HepG2 (cell line): Measurements from ENCODE around the gene FRS2. TPM values are rescaled to one million over a fixed set of nuclear protein-coding genes. Genes with fewer than 3 reads are reported as not detected.

Experiments used
- ATAC-seq: fragments of 200-7000 bp; cut with Tn5 transposase; 3 replicates; pipeline ENCODE4 v1.9.1; 2020; ENCODE audit warnings: mild to moderate bottlenecking, moderate library complexity
- BruUV-seq: library from RNA; stranded (reverse); fragments of 400-500 nt; replicated peaks from 2 replicates; lab custom pipeline; 2021; lab: Mats Ljungman, UMichigan
- CTCF ChIA-PET: fragments of 300-600 bp; formaldehyde crosslinking; extraction: SDS; loops from one replicate; lab custom pipeline; 2021; ENCODE audit warnings: low total read pairs, inconsistent platforms, low intra/inter-chr PET ratio; lab: Yijun Ruan, JAX
- POLR2A ChIA-PET: fragments of 350-600 bp; sonication (Branson Sonifier 250); formaldehyde crosslinking; loops from one replicate; lab custom pipeline; 2020; ENCODE audit warnings: antibody characterized with exemption, inconsistent platforms; lab: Yijun Ruan, JAX
- DNase-seq: peaks from one replicate; pipeline ENCODE4 v3.0.0-alpha.2; 2015; ENCODE audit warnings: low spot score
- FAIRE-seq: peaks from 3 replicates; lab custom pipeline; 2011; peaks lifted over from hg19 to GRCh38; lab: Jason Lieb, UNC
- H2AFZ ChIP-seq: one replicate; pipeline ENCODE4 v1.6.1; 2011; ENCODE audit warnings: low read length, inconsistent platforms
- H3K27ac ChIP-seq: fragments of 300-600 bp; 3 replicates; pipeline ENCODE4 v1.8.0; 2011; ENCODE audit warnings: mixed run types, mild to moderate bottlenecking, mixed read lengths, low read length, inconsistent platforms; ENCODE audit not compliant: insufficient read depth; ENCODE audit errors: extremely low read length
- H3K27me3 ChIP-seq, 2 experiments: fragments of 200-600 bp in 1 of 2; 2 replicates in 1 of 2; 3 replicates in 1 of 2; pipeline versions ENCODE4 v1.6.0 to v1.8.0; 2011; ENCODE audit warnings: low read length in 2 of 2, mild to moderate bottlenecking in 2 of 2, moderate library complexity in 2 of 2, inconsistent platforms in 1 of 2; ENCODE audit not compliant: insufficient read depth in 2 of 2, control insufficient read depth in 1 of 2
- H3K36me3 ChIP-seq, 2 experiments: fragments of 200-600 bp in 1 of 2; replicated peaks in 1 of 2; 2 replicates in 1 of 2; 3 replicates in 1 of 2; pipeline versions ENCODE4 v1.5.1 to v1.8.0; 2011; ENCODE audit warnings: low read length in 2 of 2, inconsistent platforms in 1 of 2; ENCODE audit not compliant: insufficient read depth in 2 of 2, control insufficient read depth in 1 of 2
- H3K4me1 ChIP-seq: 2 replicates; pipeline ENCODE4 v1.5.1; 2012; ENCODE audit warnings: low read length, inconsistent platforms; ENCODE audit not compliant: insufficient read depth
- H3K4me2 ChIP-seq: 2 replicates; pipeline ENCODE4 v1.6.0; 2011; ENCODE audit warnings: low read depth, low read length, inconsistent platforms
- H3K4me3 ChIP-seq, 3 experiments: fragments of 200-600 bp in 1 of 3; sonication (generic), shearing (Covaris generic) in 1 of 3; replicated peaks in 1 of 3; 2 replicates each; pipeline ENCODE4 v1.5.1; 2011 to 2016; ENCODE audit warnings: low read length in 3 of 3, inconsistent platforms in 2 of 3, low read depth in 2 of 3, mild to moderate bottlenecking in 2 of 3, control low read depth in 1 of 3, mixed read lengths in 1 of 3; ENCODE audit not compliant: insufficient read depth in 1 of 3
- H3K79me2 ChIP-seq: one replicate; pipeline ENCODE4 v1.6.1; 2011; ENCODE audit warnings: low read length, inconsistent platforms; ENCODE audit not compliant: insufficient read depth
- H3K9ac ChIP-seq: 2 replicates; pipeline ENCODE4 v1.6.0; 2011; ENCODE audit warnings: mild to moderate bottlenecking, low read depth, low read length, inconsistent platforms; ENCODE audit not compliant: insufficient read depth
- H3K9me3 ChIP-seq: 2 replicates; pipeline ENCODE4 v1.5.1; 2012; ENCODE audit warnings: mild to moderate bottlenecking, low read length
- H4K20me1 ChIP-seq: 2 replicates; pipeline ENCODE4 v1.6.0; 2011; ENCODE audit warnings: inconsistent platforms, mild to moderate bottlenecking, low read length, moderate library complexity; ENCODE audit not compliant: insufficient read depth
- AHR ChIP-seq: IDR thresholded peaks from 2 replicates; pipeline ENCODE4 v1.6.1; 2018; ENCODE audit warnings: missing genetic modification reagents, missing compliant biosample characterization
- ELF3 ChIP-seq: IDR thresholded peaks from 2 replicates; pipeline ENCODE4 v1.6.1; 2016; ENCODE audit warnings: missing genetic modification reagents, missing compliant biosample characterization
- ETV5 ChIP-seq: IDR thresholded peaks from 2 replicates; pipeline ENCODE4 v1.6.1; 2018; ENCODE audit warnings: missing biosample characterization, missing genetic modification reagents, inconsistent platforms, borderline replicate concordance
- HNRNPLL ChIP-seq: fragments of 200-400 bp; formaldehyde crosslinking; IDR thresholded peaks from 2 replicates; pipeline ENCODE4 v1.6.1; 2017; ENCODE audit warnings: mild to moderate bottlenecking, low read depth, low read length; ENCODE audit not compliant: poor library complexity, severe bottlenecking
- STAT5B ChIP-seq: sonication (generic); formaldehyde crosslinking; IDR thresholded peaks from 2 replicates; pipeline ENCODE4 v1.4.0; 2020; ENCODE audit warnings: missing genetic modification reagents
- SYNCRIP ChIP-seq: fragments of 200-400 bp; formaldehyde crosslinking; IDR thresholded peaks from 2 replicates; pipeline ENCODE4 v1.6.1; 2018; ENCODE audit warnings: mild to moderate bottlenecking, low read depth, low read length; ENCODE audit not compliant: insufficient read depth
- ZMYM2 ChIP-seq: sonication (generic); formaldehyde crosslinking; IDR thresholded peaks from 2 replicates; pipeline ENCODE4 v1.8.0; 2022; ENCODE audit warnings: mild to moderate bottlenecking, missing genetic modification reagents
- ZNF225 ChIP-seq: sonication (generic); formaldehyde crosslinking; IDR thresholded peaks from 2 replicates; pipeline ENCODE4 v1.4.0; 2020; ENCODE audit warnings: mild to moderate bottlenecking, missing genetic modification reagents
- ZNF530 ChIP-seq: sonication (generic); formaldehyde crosslinking; IDR thresholded peaks from 2 replicates; pipeline ENCODE4 v1.5.0; 2020; ENCODE audit warnings: low read depth, mild to moderate bottlenecking, missing genetic modification reagents
- ZNF574 ChIP-seq: sonication (generic); formaldehyde crosslinking; IDR thresholded peaks from 2 replicates; pipeline ENCODE4 v1.4.0; 2020; ENCODE audit warnings: missing genetic modification reagents
- ZNF788 ChIP-seq: sonication (generic); formaldehyde crosslinking; IDR thresholded peaks from 2 replicates; pipeline ENCODE4 v1.5.0; 2020; ENCODE audit warnings: mild to moderate bottlenecking, missing genetic modification reagents, borderline replicate concordance
- ZSCAN21 ChIP-seq: sonication (generic); formaldehyde crosslinking; IDR thresholded peaks from 2 replicates; pipeline ENCODE4 v1.8.0; 2022; ENCODE audit warnings: mild to moderate bottlenecking, missing genetic modification reagents, moderate library complexity, borderline replicate concordance
- WGBS: methylation state at CpG from one replicate; pipeline ENCODE4 v1.1.6; 2017; ENCODE audit warnings: low lambda C conversion rate; 5-methylcytosine and 5-hydroxymethylcytosine counted together
- in situ Hi-C: cut with HindIII; loops from 2 replicates; pipeline ENCODE4 v1.10.0; 2017; ENCODE audit warnings: low pct_unique_long_range_greater_than_20kb; ENCODE audit not compliant: extremely low pct_ligation_motif_present
- intact Hi-C: fragments of 100-400 bp; cut with micrococcal nuclease; formaldehyde crosslinking; loops from one replicate; pipeline ENCODE4 v1.10.0; 2022; ENCODE audit not compliant: unreplicated experiment
- polyA plus RNA-seq, 8 experiments: library from polyadenylated mRNA; depleted of rRNA in 3 of 8; stranded (reverse) in 7 of 8; unstranded in 1 of 8; fragments of >200 nt; fragmentation: Illumina TruSeq in 4 of 8; extraction: Trizol in 4 of 8; gene quantifications; 2 replicates each; pipeline versions ENCODE4 v1.2.1 to v1.2.3, GENCODE V29; 2011 to 2016; ENCODE audit warnings: low read depth in 4 of 8, missing spikeins in 1 of 8, mixed read lengths in 1 of 8; ENCODE audit not compliant: insufficient read depth in 1 of 8
- total RNA-seq, 5 experiments: library from RNA; depleted of rRNA; stranded (reverse); fragments of >200 nt; fragmentation: Illumina TruSeq; extraction: Trizol; gene quantifications; 2 replicates each; pipeline ENCODE4 v1.2.3, GENCODE V29; 2016; ENCODE audit warnings: low read depth in 1 of 5

The FRS2 gene
- total and polyA plus RNA-seq, 2 of the 13 experiments (the other 11 are each of a cell fraction or from before 2014, with no cell fraction given) = 8.3 to 16.8 TPM

GRCh38 chr12:69616025-69616424 lies 145.8 kb downstream of the FRS2 start:
- ATAC-seq (no peak), DNase-seq (no peak), FAIRE-seq (no peak)
- Histone ChIP-seq H3K27ac (no peak overlapping the region), H3K36me3 (no peaks in the 10 kb centered on the region), H4K20me1 (no peaks in the 10 kb centered on the region), H3K27me3 (peaks cover 0 to 10% of the 10 kb centered on the region in 2 experiments; a peak in 2 of 5 replicates), H2AFZ (no peak overlapping the region), H3K79me2 (no peaks in the 10 kb centered on the region), H3K4me1 (no peaks in the 10 kb centered on the region), H3K4me3 (no peak overlapping the region), H3K9ac (no peak overlapping the region), H3K9me3 (no peaks in the 10 kb centered on the region), H3K4me2 (no peak overlapping the region)
- POLR2A ChIA-PET = no interaction called here
- no peak for TF ChIP-seq ZNF788
- no peak for TF ChIP-seq ZMYM2
- no peak for TF ChIP-seq SYNCRIP
- no peak for TF ChIP-seq ETV5 (CRISPR knock-in tag)
- TF ChIP-seq ELF3 (CRISPR knock-in tag) = no peak
- TF ChIP-seq ZSCAN21 = no peak
- no peak for TF ChIP-seq HNRNPLL
- no peak for TF ChIP-seq AHR (CRISPR knock-in tag)
- no peak for TF ChIP-seq STAT5B (CRISPR knock-in tag)
- TF ChIP-seq ZNF225 = no peak
- TF ChIP-seq ZNF530 (CRISPR knock-in tag) = no peak
- no peak for TF ChIP-seq ZNF574 (CRISPR knock-in tag)
- intact Hi-C loops = no loop called here
- 59% methylated on average over 14 of the region's 14 CpGs for WGBS
- no TSS peak for BruUV-seq
- in situ Hi-C loops = no loop called here
- CTCF ChIA-PET = no interaction called here
